ENCODE measurements around the gene USP33.

GRCh38 chr1:77652268-77652667 is 107.4 kb downstream of the USP33 start:
- TF ChIP-seq, protein P1, sequence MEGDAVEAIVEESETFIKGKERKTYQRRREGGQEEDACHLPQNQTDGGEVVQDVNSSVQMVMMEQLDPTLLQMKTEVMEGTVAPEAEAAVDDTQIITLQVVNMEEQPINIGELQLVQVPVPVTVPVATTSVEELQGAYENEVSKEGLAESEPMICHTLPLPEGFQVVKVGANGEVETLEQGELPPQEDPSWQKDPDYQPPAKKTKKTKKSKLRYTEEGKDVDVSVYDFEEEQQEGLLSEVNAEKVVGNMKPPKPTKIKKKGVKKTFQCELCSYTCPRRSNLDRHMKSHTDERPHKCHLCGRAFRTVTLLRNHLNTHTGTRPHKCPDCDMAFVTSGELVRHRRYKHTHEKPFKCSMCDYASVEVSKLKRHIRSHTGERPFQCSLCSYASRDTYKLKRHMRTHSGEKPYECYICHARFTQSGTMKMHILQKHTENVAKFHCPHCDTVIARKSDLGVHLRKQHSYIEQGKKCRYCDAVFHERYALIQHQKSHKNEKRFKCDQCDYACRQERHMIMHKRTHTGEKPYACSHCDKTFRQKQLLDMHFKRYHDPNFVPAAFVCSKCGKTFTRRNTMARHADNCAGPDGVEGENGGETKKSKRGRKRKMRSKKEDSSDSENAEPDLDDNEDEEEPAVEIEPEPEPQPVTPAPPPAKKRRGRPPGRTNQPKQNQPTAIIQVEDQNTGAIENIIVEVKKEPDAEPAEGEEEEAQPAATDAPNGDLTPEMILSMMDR (IDR thresholded peaks at IDR 0.05): no peak
- TF ChIP-seq POLR2AphosphoS5 (IDR thresholded peaks at IDR 0.05) (no peak), POLR2A (IDR thresholded peaks at IDR 0.05) (no peak), EP300 (IDR thresholded peaks at IDR 0.05) (no peak)

All from suprapubic skin (tissue), 4 donors.